Measurements from ENCODE around the gene SLC6A17. TPM values are rescaled to one million over a fixed set of nuclear protein-coding genes. Genes with fewer than 3 reads are reported as not detected.

Gene SLC6A17
- total RNA-seq, 2 experiments from 2014 or later: 0.05 to 0.18 TPM

GRCh38 chr1:110111081-110111480 lies 39.2 kb upstream of the SLC6A17 start:
- POLR2A ChIA-PET: no interaction called here
- no peak overlapping the region for H3K4me3 Mint-ChIP-seq
- no peaks in the 10 kb centered on the region for H3K9me3 Mint-ChIP-seq
- intact Hi-C loops (cut with micrococcal nuclease): no loop called here
- H3K4me1 Mint-ChIP-seq (ENCODE audit: low read depth): no peaks in the 10 kb centered on the region
- DNase-seq: no peak
- no peak for TF ChIP-seq CTCF (IDR thresholded peaks at IDR 0.05)
- no peak for ATAC-seq
- H3K27me3 Mint-ChIP-seq: peaks cover 8% of the 10 kb centered on the region
- H3K27ac Mint-ChIP-seq: no peak overlapping the region
- no peaks in the 10 kb centered on the region for H3K36me3 Mint-ChIP-seq (ENCODE audit: low read depth)
- CTCF ChIA-PET: interaction anchor here (1.4 to 19.4 kb wide), 2 partner anchors 11 to 57 kb away, joined by 5 to 251 read pairs; no protein-coding TSS in a partner anchor

- no peaks in the 10 kb centered on the region for H3K9me3 Mint-ChIP-seq
- H3K4me3 Mint-ChIP-seq: no peak within 1 kb of the TSS
- TF ChIP-seq CTCF (IDR thresholded peaks at IDR 0.05): no peak
- H3K36me3 Mint-ChIP-seq (ENCODE audit: low read depth): no peaks in the 10 kb centered on the region
- no peaks in the 10 kb centered on the region for H3K4me1 Mint-ChIP-seq (ENCODE audit: low read depth)
- peaks cover 16% of the 10 kb centered on the region for H3K27me3 Mint-ChIP-seq
- no peak for DNase-seq
- intact Hi-C loops (cut with micrococcal nuclease): no loop called here
- no peak for ATAC-seq
- ChIA-PET POLR2A (no interaction called here), CTCF (interaction anchor here (1.6 to 19.4 kb wide), 3 partner anchors 9 to 58 kb away, joined by 4 to 251 read pairs (median 9); no protein-coding TSS in a partner anchor)
- H3K27ac Mint-ChIP-seq: no peak within 1 kb of the TSS
Observed at GRCh38 chr1:110112143-110112542, 38.2 kb upstream of the SLC6A17 start, which contains the start of gene UBL4B. TSS of gene UBL4B (plus strand) at chr1:110112443. CDS start at chr1:110112535, 92 bp downstream.

GRCh38 chr1:110112656-110113055 lies 37.6 kb upstream of the SLC6A17 start:
- Mint-ChIP-seq H3K36me3 (ENCODE audit: low read depth) (no peaks in the 10 kb centered on the region), H3K4me1 (ENCODE audit: low read depth) (no peaks in the 10 kb centered on the region), H3K27ac (no peak overlapping the region), H3K9me3 (no peaks in the 10 kb centered on the region), H3K4me3 (no peak overlapping the region), H3K27me3 (peaks cover 16% of the 10 kb centered on the region)
- DNase-seq (no peak), ATAC-seq (no peak)
- TF ChIP-seq CTCF (IDR thresholded peaks at IDR 0.05): no peak
- POLR2A ChIA-PET: no interaction called here
- CTCF ChIA-PET: interaction anchor here (1.3 to 19.4 kb wide), 4 partner anchors 9 to 59 kb away, joined by 3 to 251 read pairs (median 6); no protein-coding TSS in a partner anchor
- intact Hi-C loops (cut with micrococcal nuclease): no loop called here

GRCh38 chr1:110113551-110113950 lies 36.7 kb upstream of the SLC6A17 start:
- H3K9me3 Mint-ChIP-seq: no peaks in the 10 kb centered on the region
- H3K27me3 Mint-ChIP-seq: peaks cover 16% of the 10 kb centered on the region
- ChIA-PET POLR2A (no interaction called here), CTCF (interaction anchor here (1.3 to 19.4 kb wide), 3 partner anchors 19 to 60 kb away, joined by 3 to 251 read pairs (median 5); no protein-coding TSS in a partner anchor)
- ATAC-seq (no peak), DNase-seq (no peak)
- intact Hi-C loops (cut with micrococcal nuclease): no loop called here
- no peak overlapping the region for H3K27ac Mint-ChIP-seq
- H3K4me1 Mint-ChIP-seq (ENCODE audit: low read depth): peaks cover 1% of the 10 kb centered on the region
- TF ChIP-seq CTCF (IDR thresholded peaks at IDR 0.05): no peak
- H3K36me3 Mint-ChIP-seq (ENCODE audit: low read depth): no peaks in the 10 kb centered on the region
- H3K4me3 Mint-ChIP-seq: no peak overlapping the region

GRCh38 chr1:110114173-110114572 lies 36.1 kb upstream of the SLC6A17 start:
- no peak overlapping the region for H3K27ac Mint-ChIP-seq
- no peak overlapping the region for H3K4me3 Mint-ChIP-seq
- POLR2A ChIA-PET: no interaction called here
- CTCF ChIA-PET: interaction anchor here (1.3 to 19.4 kb wide), 4 partner anchors 9 to 84 kb away, joined by 5 to 251 read pairs (median 32); no protein-coding TSS in a partner anchor
- no peaks in the 10 kb centered on the region for H3K36me3 Mint-ChIP-seq (ENCODE audit: low read depth)
- peaks cover 6% of the 10 kb centered on the region for H3K4me1 Mint-ChIP-seq (ENCODE audit: low read depth)
- DNase-seq (no peak), ATAC-seq (no peak)
- TF ChIP-seq CTCF (IDR thresholded peaks at IDR 0.05): no peak
- no peaks in the 10 kb centered on the region for H3K9me3 Mint-ChIP-seq
- H3K27me3 Mint-ChIP-seq: peaks cover 16% of the 10 kb centered on the region
- intact Hi-C loops (cut with micrococcal nuclease): no loop called here

Data from activated CD8-positive, alpha-beta T cell treated with anti-CD3 and anti-CD28 coated beads for 36 hours (primary cell).